GM12892 (cell line): Measurements from ENCODE around the gene ANKRD39.

ENCODE experiments used
- POLR2A ChIP-seq: IDR thresholded peaks from 2 replicates; pipeline ENCODE4 v1.6.1; 2011; ENCODE audit warnings: low read depth, low read length, control low read depth
- POLR2AphosphoS5 ChIP-seq: IDR thresholded peaks from 2 replicates; pipeline ENCODE4 v1.6.1; 2011; ENCODE audit warnings: low read depth, low read length, control low read depth

DNA sequence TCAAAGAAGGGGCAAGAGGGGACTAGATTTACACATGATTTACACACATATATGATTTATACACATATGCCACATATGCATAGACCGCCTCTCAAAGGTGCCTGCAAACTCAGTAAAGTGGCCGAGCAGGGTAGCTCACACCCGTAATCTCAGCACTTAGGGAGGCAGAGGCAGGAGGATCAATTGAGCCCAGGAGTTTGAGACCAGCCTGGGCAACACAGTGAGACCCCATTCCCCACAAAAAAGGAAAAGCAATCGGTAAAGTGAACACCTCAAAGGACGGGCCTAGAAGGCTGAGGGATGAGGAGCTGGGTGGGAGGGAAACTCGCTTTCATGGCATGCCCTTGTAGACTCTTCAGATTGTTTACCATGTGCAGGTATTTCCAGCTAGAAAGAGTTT lies 5.1 kb downstream of the ANKRD39 start:
- TF ChIP-seq POLR2A, result no peak
- TF ChIP-seq POLR2AphosphoS5, result no peak
